Neuronal stem cell (in vitro differentiated cells): ENCODE data around the gene EIF2S2.

Source experiments
- DNase-seq: peaks from one replicate; pipeline ENCODE4 v3.0.0-alpha.2; 2013; ENCODE audit warnings: low spot score
- H2AFZ ChIP-seq: one replicate; pipeline ENCODE4 v1.6.1; 2013; ENCODE audit warnings: mild to moderate bottlenecking, low read length, inconsistent platforms
- H2AK5ac ChIP-seq: 2 replicates; pipeline ENCODE4 v1.6.1; 2013; ENCODE audit warnings: low read depth, mild to moderate bottlenecking, inconsistent platforms, low read length, moderate library complexity, mixed read lengths
- H2BK120ac ChIP-seq: 2 replicates; pipeline ENCODE4 v1.6.1; 2013; ENCODE audit warnings: low read depth, mild to moderate bottlenecking, inconsistent platforms, low read length, moderate library complexity, mixed read lengths
- H2BK12ac ChIP-seq: one replicate; pipeline ENCODE4 v1.6.1; 2013; ENCODE audit warnings: low read length, inconsistent platforms
- H2BK15ac ChIP-seq: 2 replicates; pipeline ENCODE4 v1.6.1; 2013; ENCODE audit warnings: mild to moderate bottlenecking, low read length, inconsistent platforms, mixed read lengths
- H2BK5ac ChIP-seq: one replicate; pipeline ENCODE4 v1.6.1; 2013; ENCODE audit warnings: inconsistent platforms, mild to moderate bottlenecking, low read length, moderate library complexity
- H3K14ac ChIP-seq: one replicate; pipeline ENCODE4 v1.6.1; 2013; ENCODE audit warnings: low read length, inconsistent platforms
- H3K18ac ChIP-seq: 2 replicates; pipeline ENCODE4 v1.6.1; 2013; ENCODE audit warnings: low read length, inconsistent platforms
- H3K23ac ChIP-seq: 2 replicates; pipeline ENCODE4 v1.6.1; 2013; ENCODE audit warnings: low read depth, mild to moderate bottlenecking, mixed read lengths, low read length, inconsistent platforms; ENCODE audit not compliant: poor library complexity
- H3K27ac ChIP-seq: replicated peaks from 3 replicates; pipeline ENCODE4 v1.5.1; 2013; ENCODE audit warnings: low read length, inconsistent platforms
- H3K27me3 ChIP-seq, 3 experiments: 2 replicates each; pipeline ENCODE4 v1.6.1; 2013; ENCODE audit warnings: low read length in 3 of 3, mild to moderate bottlenecking in 2 of 3, inconsistent platforms in 1 of 3, low read depth in 1 of 3, mixed read lengths in 1 of 3, moderate library complexity in 1 of 3; ENCODE audit not compliant: control insufficient read depth in 3 of 3, insufficient read depth in 3 of 3
- H3K36me3 ChIP-seq, 2 donors: replicated peaks in 1 of 2; 2 replicates each; pipeline ENCODE4 v1.6.1; 2013; ENCODE audit warnings: low read length in 2 of 2; ENCODE audit not compliant: control insufficient read depth in 2 of 2, insufficient read depth in 2 of 2
- H3K4ac ChIP-seq: 2 replicates; pipeline ENCODE4 v1.6.1; 2013; ENCODE audit warnings: inconsistent platforms, mild to moderate bottlenecking, low read length, moderate library complexity
- H3K4me1 ChIP-seq, 2 donors: 1 replicate in 1 of 2; 2 replicates in 1 of 2; pipeline ENCODE4 v1.6.1; 2013; ENCODE audit warnings: low read length in 2 of 2, low read depth in 1 of 2; ENCODE audit not compliant: control insufficient read depth in 2 of 2, insufficient read depth in 1 of 2
- H3K4me2 ChIP-seq: one replicate; pipeline ENCODE4 v1.6.1; 2013; ENCODE audit warnings: mild to moderate bottlenecking, low read length, inconsistent platforms; ENCODE audit not compliant: insufficient read depth, poor library complexity, severe bottlenecking
- H3K4me3 ChIP-seq, 2 donors: 2 replicates each; pipeline ENCODE4 v1.5.1; 2013; ENCODE audit warnings: low read length in 2 of 2, mild to moderate bottlenecking in 2 of 2, inconsistent platforms in 1 of 2, moderate library complexity in 1 of 2
- H3K79me1 ChIP-seq: one replicate; pipeline ENCODE4 v1.6.1; 2013; ENCODE audit warnings: low read depth, mild to moderate bottlenecking, inconsistent platforms, low read length, moderate library complexity
- H3K9ac ChIP-seq: one replicate; pipeline ENCODE4 v1.6.1; 2013; ENCODE audit warnings: mild to moderate bottlenecking, low read depth, low read length, inconsistent platforms; ENCODE audit not compliant: poor library complexity
- H3K9me3 ChIP-seq, 2 donors: replicated peaks in 1 of 2; 2 replicates each; pipeline versions ENCODE3 to v1.6.1; 2013; ENCODE audit warnings: low read length in 2 of 2, mild to moderate bottlenecking in 2 of 2, inconsistent platforms in 1 of 2, low read depth in 1 of 2, mixed read lengths in 1 of 2, moderate library complexity in 1 of 2; ENCODE audit not compliant: control insufficient read depth in 2 of 2, insufficient read depth in 1 of 2
- H4K8ac ChIP-seq: one replicate; pipeline ENCODE4 v1.6.1; 2013; ENCODE audit warnings: low read depth, mild to moderate bottlenecking, inconsistent platforms, low read length, moderate library complexity
- H4K91ac ChIP-seq: one replicate; pipeline ENCODE4 v1.6.1; 2013; ENCODE audit warnings: low read length, low read depth, mild to moderate bottlenecking, inconsistent platforms; ENCODE audit not compliant: poor library complexity
- WGBS, 2 donors: extraction: QIAGEN DNeasy Blood & Tissue Kit; methylation state at CpG; one replicate each; pipeline ENCODE4 v1.1.7; 2013; ENCODE audit warnings: missing lambda C conversion rate in 2 of 2, mixed read lengths in 1 of 2; ENCODE audit not compliant: insufficient read length in 2 of 2, insufficient replicate concordance in 1 of 2; ENCODE audit errors: extremely low coverage in 2 of 2; 5-methylcytosine and 5-hydroxymethylcytosine counted together

Gene EIF2S2

GRCh38 chr20:34099675-34100074 lies 12.4 kb downstream of the EIF2S2 start:
- WGBS, 2 donors, result no CpG with 5 or more reads among the region's 5 CpGs
- Histone ChIP-seq H2BK12ac (no peak overlapping the region), H2BK15ac (no peak overlapping the region), H3K9ac (no peak overlapping the region), H3K4me2 (no peak overlapping the region), H3K9me3 (no peaks in the 10 kb centered on the region), H2AK5ac (no peak overlapping the region), H3K23ac (no peak overlapping the region), H3K27me3 (no peaks in the 10 kb centered on the region), H2AFZ (no peak overlapping the region), H4K91ac (no peak overlapping the region), H3K4me1 (no peaks in the 10 kb centered on the region), H3K18ac (no peak overlapping the region), H2BK120ac (no peak overlapping the region), H4K8ac (no peak overlapping the region), H3K27ac (no peak overlapping the region), H3K4me3 (no peak overlapping the region), H2BK5ac (no peak overlapping the region), H3K4ac (no peak overlapping the region), H3K79me1 (peaks cover 6% of the 10 kb centered on the region), H3K14ac (no peak overlapping the region), H3K36me3 (peaks cover 44 to 100% of the 10 kb centered on the region in 2 donors)
- DNase-seq, result no peak

GRCh38 chr20:34098570-34098969 lies 13.5 kb downstream of the EIF2S2 start:
- Histone ChIP-seq H3K4me3 (no peak overlapping the region), H3K4me2 (no peak overlapping the region), H4K8ac (no peak overlapping the region), H3K4ac (no peak overlapping the region), H2BK15ac (no peak overlapping the region), H2AK5ac (no peak overlapping the region), H3K27ac (no peak overlapping the region), H3K18ac (no peak overlapping the region), H3K4me1 (no peaks in the 10 kb centered on the region), H2BK5ac (no peak overlapping the region), H2BK120ac (no peak overlapping the region), H3K9me3 (no peaks in the 10 kb centered on the region), H3K27me3 (no peaks in the 10 kb centered on the region), H2BK12ac (no peak overlapping the region), H3K79me1 (peaks cover 6% of the 10 kb centered on the region), H2AFZ (no peak overlapping the region), H4K91ac (no peak overlapping the region), H3K14ac (no peak overlapping the region), H3K23ac (no peak overlapping the region), H3K9ac (no peak overlapping the region), H3K36me3 (peaks cover 45 to 100% of the 10 kb centered on the region in 2 donors)
- DNase-seq, result no peak
- WGBS, 2 donors, result no CpG with 5 or more reads among the region's 3 CpGs

- no peak overlapping the region for H2BK120ac ChIP-seq
- H3K4ac ChIP-seq, result no peak overlapping the region
- H3K14ac ChIP-seq, result no peak overlapping the region
- no peak overlapping the region for H3K27ac ChIP-seq
- H3K9me3 ChIP-seq, result no peaks in the 10 kb centered on the region
- no peak overlapping the region for H3K4me2 ChIP-seq
- no peak overlapping the region for H4K8ac ChIP-seq
- no peak overlapping the region for H2BK15ac ChIP-seq
- no peak overlapping the region for H3K9ac ChIP-seq
- no peak overlapping the region for H2BK5ac ChIP-seq
- no peak overlapping the region for H3K18ac ChIP-seq
- no peak overlapping the region for H4K91ac ChIP-seq
- no peak overlapping the region for H2BK12ac ChIP-seq
- H3K27me3 ChIP-seq, result no peaks in the 10 kb centered on the region
- H3K79me1 ChIP-seq, result peaks cover 6% of the 10 kb centered on the region
- H2AFZ ChIP-seq, result no peak overlapping the region
- H2AK5ac ChIP-seq, result no peak overlapping the region
- DNase-seq, result no peak
- no CpG with 5 or more reads among the region's 9 CpGs for WGBS, 2 donors
- H3K36me3 ChIP-seq, result peaks cover 46 to 100% of the 10 kb centered on the region in 2 donors
- H3K4me3 ChIP-seq, result no peak overlapping the region
- H3K23ac ChIP-seq, result no peak overlapping the region
- H3K4me1 ChIP-seq, result no peaks in the 10 kb centered on the region
Measured at GRCh38 chr20:34096699-34097444, 15.2 kb downstream of the EIF2S2 start.

- H3K36me3 ChIP-seq, result peaks cover 42 to 99% of the 10 kb centered on the region in 2 donors
- no peak overlapping the region for H2BK15ac ChIP-seq
- H3K4me1 ChIP-seq, result no peaks in the 10 kb centered on the region
- H3K4ac ChIP-seq, result no peak overlapping the region
- H3K4me3 ChIP-seq, result no peak overlapping the region
- H3K9me3 ChIP-seq, result no peaks in the 10 kb centered on the region
- H2BK120ac ChIP-seq, result no peak overlapping the region
- no peak overlapping the region for H2BK5ac ChIP-seq
- H3K27ac ChIP-seq, result no peak overlapping the region
- H3K23ac ChIP-seq, result no peak overlapping the region
- H3K79me1 ChIP-seq, result peaks cover 6% of the 10 kb centered on the region
- DNase-seq, result no peak
- H3K27me3 ChIP-seq, result no peaks in the 10 kb centered on the region
- H4K8ac ChIP-seq, result no peak overlapping the region
- H3K18ac ChIP-seq, result no peak overlapping the region
- no peak overlapping the region for H3K4me2 ChIP-seq
- H2AFZ ChIP-seq, result no peak overlapping the region
- no peak overlapping the region for H4K91ac ChIP-seq
- no peak overlapping the region for H3K9ac ChIP-seq
- H2BK12ac ChIP-seq, result no peak overlapping the region
- no peak overlapping the region for H3K14ac ChIP-seq
- H2AK5ac ChIP-seq, result no peak overlapping the region
Measured at GRCh38 chr20:34095825-34096224, 16.2 kb downstream of the EIF2S2 start.
